HUDEP-2 (cell line): Measurements from ENCODE around the gene CBX6.
"Not testable (repeated sequence)": the region's sequence is repeated elsewhere in the genome, so short reads cannot be mapped to it uniquely, and the experiment has no call there.

ENCODE experiments used
- DNase-seq, 76 experiments: peaks; one replicate each; lab custom pipeline; 2025; ENCODE audit not compliant: unreplicated experiment in 76 of 76; lab: John Stamatoyannopoulos, UW

The CBX6 gene

DNA sequence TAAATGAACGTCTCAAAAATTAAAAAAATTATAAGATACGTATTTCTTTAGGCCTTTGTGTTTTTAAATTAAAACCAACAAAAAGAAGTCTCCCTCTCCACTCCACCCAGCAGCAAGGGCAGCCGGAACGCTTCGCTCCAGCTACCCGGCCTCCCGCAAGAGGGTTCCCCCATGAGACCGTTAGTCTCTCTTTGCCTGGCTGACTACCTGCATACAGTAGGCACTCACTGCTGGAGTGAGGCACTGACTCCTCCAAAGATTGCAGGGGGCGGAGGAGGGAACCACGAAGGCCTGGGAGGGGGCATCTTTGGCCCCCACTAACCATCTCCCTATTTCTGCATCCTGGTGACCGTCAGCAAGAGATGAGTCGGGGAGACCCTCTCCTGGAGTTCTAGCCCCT, 10.1 kb downstream of the CBX6 start:
- no peak for DNase-seq

DNA sequence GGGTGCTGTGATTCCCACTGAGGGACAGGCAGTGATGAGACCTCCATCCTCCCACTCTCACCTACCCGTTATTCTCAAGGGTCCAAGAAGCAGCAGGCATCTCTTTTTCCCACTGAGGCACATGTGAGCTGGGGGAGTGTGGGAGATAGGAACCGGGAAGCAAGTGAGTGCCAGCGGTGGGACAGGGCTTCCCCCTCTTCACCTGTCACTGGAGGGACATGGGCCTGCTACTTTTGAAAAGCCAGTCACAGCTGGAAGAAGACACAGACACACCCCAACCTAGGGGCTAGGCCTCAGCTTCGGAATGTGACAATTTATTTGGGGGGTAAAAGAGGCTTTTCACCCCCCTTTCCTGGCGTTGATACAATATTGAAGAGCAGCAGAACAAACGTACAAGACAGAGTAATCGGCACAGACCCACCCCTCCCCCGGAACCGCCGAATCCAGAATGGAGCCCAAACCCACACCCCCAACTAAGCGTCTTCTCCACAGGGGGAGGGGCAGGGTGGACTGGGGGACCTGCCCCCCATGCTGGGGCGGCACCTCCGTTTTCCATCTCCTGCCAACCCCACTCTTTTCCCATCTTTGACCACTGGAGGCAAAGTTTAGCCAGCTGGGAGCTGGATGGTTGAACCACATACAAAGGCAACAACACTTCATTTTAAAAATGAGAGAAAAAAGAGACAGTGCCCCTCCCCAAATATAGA, 10.7 kb downstream of the CBX6 start:
- DNase-seq, result no peak

DNA sequence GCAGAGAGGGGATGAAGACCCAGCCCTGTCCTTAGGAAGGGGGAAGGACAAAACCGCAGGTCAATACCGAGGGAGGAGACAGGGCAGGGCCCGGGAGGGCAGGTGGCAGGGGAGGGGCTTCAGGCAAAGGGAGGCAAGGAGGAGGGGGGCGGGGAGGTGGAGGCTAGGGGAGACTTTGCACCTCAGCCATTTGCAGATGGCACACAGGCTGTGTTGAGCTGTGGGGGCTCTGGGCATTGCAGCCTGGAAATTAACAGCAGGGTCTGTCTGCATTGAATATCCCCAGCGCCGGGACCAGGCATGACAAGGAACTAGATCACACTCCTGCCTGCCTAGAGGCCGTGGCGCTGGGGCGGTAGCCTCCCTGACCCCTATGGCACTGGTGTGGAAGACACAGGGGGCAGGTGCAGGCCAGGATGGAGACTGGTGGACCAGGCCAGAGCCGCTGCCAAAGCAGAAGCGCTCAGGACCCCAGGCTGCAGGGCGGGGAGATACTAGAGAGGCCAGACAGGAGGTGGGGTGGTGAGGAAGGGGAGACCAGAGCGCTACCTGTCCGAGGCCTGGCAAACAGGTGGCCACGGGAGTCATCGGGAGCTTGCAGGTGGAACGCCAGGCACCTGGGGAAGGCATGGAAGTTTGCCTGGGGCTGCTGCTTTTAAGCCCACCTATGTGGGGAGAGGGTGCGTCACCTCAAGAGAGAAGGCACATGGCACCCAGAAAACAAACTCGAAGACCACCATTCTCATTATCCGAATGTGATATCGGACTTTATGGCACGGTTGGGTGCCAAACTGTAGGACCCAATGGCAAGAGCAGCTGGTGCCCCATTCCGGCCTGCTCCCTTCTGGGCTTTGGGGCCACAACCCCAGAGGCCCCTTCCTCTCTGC, 11.5 kb downstream of the CBX6 start:
- DNase-seq, result no peak

DNA sequence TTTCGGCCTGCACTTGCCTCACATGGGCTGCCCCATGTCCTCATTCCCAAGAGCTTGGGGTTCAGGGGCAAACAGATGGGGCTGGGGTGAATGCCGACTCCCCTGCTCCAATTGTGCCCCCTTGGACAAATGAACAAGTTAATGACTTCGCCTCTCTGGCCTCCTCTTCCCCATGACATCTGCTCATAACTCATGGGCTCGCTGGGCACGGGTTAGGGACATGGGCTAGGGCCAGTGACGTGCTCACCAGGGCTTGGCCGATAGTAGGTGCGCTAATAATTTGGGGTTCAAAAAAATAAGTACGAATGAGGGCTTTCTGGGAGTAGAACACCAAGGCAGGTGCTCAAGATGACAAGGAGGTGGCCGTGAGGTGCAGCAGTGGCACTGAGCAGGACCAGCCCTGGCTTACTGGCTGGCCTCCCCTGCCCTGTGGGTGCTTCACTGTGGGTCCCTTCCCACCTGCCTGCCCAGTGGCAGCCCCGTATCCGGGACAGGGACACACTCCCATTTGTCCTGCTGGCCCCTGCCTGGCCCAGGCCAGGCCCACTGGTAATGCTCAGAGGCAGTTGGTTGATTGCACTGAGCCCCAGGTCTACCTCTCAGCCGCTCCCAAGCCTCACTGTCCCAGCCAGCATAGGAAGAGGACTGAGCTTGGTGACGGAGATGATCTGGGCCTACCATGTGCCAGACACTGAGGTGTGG, 12.3 kb downstream of the CBX6 start:
- no peak for DNase-seq

DNA sequence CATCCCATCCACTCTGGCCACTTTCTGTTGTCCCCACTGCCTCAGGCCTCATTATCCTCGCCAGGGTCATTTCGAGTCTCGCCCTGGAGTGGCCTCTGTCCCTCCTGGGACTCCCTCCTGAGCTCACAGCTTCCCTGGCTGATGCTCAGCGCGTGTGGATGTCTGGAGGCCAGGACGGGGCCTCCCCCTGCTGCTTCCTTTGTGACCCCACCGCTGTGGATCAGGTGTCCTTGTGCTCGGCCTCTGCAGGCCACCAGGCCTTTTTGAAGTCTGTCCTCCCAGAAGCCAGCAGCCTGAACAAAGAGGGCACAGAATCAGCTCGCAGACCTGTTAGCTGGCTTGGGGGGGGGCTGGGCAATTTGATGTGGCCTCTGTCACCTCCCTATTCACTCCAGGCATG, 13.5 kb downstream of the CBX6 start:
- DNase-seq, result no peak

DNA sequence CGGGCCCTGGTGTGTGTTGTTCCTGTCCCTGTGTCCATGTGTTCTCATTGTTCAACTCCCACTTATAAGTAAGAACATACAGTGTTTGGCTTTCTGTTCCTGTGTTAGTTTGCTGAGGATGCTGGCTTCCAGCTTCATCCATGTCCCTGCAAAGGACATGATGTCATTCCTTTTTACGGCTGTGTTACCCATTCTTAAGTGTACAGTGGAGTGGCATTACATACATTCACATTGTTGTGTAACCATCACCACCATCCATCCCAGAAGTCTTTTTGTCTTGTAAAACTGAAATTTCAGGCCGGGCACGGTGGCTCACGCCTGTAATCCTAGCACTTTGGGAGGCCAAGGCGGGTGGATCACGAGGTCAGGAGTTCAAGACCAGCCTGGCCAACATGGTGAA, 17.5 kb downstream of the CBX6 start:
- DNase-seq, result not testable (repeated sequence)

DNA sequence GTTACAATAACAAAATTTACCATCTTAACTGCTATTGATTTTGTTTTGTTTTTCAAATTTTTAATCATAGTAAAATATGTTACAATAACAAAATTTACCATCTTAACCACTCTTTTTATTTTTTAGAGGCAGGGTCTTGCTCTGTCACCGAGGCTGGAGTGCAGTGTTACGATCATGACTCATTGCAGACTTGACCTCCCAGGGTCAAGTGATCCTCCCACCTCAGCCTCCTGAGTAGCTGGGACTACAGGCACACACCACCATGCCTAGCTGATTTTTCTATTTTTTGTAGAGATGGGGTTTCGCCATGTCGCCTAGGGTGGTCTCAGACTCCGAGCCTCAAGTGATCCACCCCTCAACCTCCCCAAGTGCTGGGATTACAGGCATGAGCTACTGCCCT, 18.1 kb downstream of the CBX6 start:
- not testable (repeated sequence) for DNase-seq

DNA sequence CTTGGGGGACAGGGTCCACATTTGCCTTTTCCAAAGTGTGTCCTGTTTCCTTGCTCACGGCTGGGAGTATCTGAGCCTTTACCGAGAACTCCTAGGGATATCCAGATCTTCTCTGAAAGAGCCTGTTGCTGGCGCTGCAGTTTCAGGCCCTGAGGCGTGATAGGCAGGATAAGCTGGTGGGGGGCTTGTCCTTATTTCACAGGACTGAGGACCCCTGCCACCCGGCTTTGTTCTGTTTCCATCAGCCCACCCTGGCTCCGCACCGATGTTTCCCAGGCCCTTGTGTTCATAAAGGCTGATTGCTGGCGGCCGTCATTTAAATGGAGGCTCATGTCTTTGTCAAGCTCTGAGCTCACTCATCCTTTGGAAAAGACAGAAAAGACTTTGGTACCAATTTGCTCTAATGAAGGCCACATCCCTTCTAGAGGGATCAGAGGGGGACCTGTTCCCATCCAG, 18.8 kb downstream of the CBX6 start:
- DNase-seq, result no peak

DNA sequence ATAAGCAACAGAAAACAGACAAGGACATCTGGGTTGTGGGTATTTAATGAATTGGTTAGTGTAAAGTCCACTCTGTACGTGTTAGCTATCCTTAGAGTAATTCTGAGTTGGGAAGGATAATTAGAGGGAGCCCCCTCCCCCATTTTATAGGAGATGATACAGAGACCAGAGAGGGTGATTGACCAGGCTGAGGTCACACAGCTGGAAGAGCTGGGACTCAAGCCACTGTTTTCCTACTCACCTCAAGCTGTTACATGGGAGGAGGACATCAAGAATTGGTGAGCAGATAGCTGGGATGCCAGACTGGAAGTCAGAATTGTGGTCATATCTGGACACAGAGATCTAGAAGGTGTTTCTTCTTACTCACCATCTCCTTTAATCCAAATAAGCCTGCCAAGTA, 19.5 kb downstream of the CBX6 start:
- DNase-seq, result no peak

DNA sequence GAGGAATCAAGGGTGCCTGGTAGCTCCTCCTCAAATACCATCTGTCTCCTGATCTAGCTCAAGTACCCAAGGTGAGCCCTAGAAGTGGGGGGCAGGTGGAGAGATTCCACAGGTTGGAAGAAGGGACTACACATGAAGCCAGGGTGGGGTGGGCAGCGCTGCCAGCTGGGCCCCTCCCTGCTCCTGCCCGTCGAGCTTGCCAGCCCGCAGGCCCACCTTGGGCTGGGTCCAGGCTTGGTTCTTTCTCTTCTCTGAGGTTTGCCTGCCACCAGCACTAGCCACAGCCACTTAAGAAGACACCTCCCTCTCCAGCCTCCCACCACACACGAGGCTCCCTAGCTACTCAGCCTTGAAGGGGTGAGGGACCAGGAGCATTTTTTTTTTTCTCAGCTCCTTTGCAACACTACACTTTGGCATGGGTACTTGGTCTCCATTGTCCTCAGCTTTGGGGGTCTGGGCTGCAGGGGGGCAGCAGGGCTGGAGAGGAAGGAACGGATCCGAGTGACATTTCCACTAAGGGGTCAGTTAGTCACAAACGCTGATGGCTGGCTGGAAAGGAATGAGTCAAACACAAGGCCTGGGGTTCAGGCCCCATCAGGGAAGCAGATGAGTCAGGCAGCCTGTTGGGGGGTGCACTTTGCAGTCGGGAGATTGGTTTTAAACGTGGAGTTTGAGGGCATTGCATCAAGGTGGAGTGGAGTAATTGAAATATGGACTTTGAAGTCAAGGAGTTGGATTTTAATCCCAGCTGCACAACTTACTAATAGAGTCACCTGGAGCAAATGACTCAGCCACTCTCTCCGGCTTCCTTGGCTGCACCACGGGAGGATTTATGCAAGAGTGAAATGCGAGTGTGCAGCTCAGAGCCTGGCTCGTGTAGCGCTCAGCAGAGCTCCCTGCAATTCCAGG, 20.8 kb downstream of the CBX6 start:
- DNase-seq, result no peak

DNA sequence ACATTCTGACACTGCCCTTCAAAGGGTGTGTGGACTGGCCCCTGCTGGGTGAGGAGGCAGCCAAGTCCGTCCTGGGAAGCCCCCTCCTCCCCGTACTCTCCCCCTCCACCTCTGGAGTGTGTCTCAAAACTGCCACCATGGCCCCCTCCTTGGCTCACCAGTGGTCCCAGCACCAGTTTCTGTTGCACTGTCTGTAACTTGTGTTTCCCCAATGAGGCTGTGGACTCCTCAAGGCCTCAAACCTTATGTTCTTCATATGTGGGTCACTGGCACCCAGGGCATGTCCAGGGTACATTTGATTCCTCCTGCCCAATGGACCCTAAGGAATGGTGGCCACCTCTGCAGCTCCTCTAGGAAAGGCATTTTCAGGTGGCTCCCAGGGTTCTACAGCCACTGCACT, 21.6 kb downstream of the CBX6 start:
- no peak for DNase-seq

DNA sequence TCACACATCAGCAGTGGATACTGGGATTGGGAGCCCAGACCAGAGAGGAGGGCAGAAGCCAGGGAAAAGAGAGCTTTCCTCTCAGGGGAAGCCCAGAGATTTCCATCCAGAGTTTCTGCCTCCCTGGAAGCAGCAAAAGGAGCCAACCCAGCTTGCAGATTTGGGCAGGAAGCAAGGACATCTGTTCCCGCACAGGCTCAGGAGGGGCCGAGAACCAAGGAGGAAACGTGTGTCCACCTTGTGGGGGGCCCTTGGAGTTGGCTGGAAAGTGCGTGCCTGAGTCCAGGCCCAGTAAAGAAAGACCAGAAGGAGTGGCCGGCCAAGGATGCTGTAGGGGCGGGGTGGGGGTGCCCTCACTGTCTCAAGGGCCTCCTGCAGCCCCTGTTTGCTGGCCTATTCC, 22.2 kb downstream of the CBX6 start:
- DNase-seq, result no peak

DNA sequence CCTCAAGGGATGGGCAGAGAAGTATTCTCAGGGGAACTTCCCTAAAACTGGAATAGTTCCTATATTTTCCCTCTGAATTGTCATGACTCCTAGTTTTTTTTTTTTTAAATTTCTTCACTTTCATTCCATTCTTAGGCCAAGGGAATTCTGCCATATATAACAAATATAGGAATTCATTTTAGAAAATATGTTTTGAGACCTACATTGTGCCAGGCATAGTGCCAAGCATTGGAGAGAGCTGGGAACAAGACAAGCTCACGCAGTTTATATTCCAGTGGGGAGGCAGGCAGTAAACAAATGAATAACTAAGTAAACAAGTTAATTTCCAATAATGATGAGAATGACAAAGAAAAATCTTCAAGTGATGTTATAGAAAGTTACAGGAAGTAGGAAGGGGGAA, 25.6 kb downstream of the CBX6 start:
- DNase-seq, result no peak

DNA sequence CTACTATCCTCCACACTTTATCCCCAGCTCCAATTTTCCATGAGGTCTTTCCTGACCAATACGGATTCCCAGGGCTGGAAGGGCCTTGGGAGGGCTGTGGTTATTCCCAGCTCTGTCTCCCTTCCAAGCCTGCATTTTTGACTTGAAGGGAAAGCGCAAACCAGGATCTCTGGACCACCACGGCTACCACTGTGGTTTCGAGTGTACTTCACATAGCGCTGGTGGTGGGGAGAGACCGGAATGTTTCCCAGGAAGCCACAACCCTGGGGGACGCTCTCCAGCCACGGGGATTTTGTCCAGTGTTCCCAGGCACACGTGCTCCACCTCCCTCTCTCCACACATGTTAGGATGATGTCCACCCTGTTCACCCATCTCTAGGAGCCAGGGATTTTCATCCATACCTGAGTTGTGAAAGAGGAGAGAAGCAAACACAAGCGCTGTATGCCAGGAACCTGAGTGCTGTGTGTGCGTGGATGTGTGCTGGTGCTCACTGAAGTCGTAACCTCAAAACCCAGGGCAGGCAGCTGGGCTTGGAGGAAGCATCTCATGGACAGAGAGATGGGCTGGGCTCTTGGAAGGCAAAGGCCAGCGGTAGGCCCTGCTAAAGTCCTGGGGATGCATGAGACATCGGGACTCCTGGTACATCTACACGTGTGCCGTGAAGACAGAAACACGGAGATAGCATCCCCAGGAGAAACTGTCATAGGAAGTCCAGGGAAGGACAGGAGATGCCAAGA, 26.8 kb downstream of the CBX6 start:
- DNase-seq, result no peak

DNA sequence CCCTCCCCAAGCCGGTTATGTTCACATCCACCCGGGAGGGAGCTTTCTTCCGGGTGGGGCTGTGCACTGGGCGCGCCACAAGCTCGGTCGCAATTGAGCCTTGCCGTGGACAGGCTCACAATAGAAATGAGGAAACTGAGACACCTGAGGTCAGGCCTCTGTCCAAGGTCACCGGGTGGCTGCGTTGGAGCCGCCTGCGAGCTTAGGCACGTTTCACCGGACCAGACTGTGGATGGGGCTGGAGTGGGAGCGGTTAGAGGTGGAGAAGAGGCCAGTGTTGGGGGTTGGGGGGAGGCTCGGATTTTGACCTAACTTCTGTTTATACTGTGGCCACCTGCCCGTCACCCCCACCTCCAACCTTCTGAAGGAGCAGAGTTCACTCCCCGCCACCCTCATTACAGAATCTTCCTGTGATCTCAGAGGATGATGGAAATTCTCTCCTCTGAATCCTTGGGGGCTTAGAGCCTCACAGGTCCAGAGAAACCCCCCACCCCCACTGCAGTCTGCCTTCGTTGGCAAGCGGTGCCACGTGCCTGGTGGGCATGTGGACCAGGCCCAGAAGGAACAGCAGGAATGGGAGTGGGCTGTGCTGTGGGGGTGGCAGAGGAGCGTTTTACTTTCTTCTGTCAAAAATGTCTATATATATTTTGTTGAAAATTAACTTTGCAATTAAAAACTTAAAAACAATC, 27.6 kb downstream of the CBX6 start:
- no peak for DNase-seq

DNA sequence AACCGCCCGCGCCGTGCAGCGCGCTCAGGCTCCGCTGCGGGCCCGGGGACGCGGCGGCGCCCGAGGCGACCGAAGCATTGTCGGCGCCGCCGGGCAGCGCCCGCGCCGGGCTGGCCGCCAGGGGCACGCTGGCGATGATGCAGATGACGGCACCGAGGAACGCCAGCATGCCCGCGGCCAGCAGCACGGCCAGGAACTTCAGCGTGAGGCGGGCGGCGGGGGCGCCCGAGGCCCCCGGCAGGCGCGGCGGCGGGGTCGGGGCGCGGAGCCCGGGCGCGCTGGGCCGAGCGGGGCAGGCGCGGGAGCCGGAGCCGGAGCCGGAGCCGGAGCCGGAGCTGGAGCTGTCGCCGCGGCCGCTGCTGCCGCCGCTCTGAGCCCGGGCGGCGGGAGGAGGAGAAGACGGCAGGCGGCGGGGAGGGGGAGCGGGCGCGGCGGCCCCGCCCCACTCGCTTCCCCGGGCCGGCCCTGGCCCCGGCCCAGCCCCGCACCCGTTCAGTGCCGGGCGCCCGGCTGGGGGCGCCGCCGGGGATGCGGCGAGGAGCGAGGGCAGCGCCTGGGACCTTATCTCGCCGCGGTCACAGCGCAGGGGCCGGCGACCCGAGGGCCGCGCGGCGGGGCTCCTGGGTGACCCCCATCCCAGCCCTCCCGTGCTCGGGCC, 28.2 kb downstream of the CBX6 start, which contains the start of gene NPTXR:
TSS of gene NPTXR (minus strand) at position 372 of the 658 bp plus-strand sequence.
- DNase-seq, result peak in 5 of 76 experiments; percentile 5 to 26 (median 16)

DNA sequence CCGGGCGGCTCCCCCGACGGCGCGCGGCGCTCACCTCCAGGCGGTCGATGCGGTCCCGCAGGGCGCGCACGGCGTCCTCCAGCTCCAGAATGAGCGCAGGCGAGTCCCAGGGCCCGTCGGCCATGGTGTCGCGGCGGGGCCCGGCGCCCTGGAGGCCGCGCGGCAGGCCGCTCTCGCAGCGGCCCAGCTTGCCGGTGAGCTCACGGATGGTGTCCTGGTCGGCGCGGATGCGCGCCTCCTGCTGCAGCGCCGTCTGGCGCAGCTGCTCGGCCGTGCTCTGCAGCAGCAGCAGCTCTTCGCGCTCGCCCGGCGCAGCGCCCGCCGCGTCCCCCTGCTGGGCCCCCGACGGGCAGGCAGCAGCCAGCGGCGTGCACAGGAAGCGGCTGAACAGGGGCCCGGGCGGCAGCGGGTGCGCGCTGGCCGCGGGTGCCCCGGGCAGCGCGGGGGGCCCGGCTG, 28.8 kb downstream of the CBX6 start:
- DNase-seq, result no peak

DNA sequence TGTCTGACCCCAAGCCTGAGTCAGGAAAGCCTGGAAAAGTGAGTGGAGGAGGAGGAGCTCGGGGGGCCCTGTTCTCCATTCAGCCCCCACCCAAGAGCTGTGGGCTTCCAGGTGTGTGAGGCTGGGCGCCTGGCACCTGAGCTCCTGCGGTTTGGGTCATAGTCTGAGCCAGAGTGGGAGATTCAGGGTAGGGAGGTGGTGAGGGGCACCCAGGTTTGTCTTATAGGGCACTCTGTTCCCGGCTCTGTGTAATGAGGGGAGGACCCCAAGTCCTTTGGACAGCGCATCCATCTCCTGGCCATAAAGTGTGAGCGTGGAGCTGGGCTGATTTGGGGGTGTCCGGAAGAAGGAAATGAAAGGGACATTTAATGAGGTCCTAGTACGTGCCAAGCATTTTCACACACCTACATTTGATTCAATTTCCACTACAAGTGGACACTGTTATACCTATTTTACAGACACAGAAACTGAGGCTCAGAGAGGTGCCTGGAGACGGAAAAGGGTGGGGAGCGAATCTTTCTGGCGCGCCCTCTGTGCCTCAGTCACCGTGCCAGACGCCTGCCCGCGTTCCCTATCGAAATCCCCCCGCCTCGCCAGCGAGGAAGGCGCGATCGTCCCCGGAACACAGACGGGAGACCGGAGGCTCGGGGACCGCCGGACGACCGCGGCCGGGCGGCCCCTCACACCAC, 29.4 kb downstream of the CBX6 start:
- no peak for DNase-seq
